GM13977 (cell line): ENCODE results near the gene ZNF681.
"Not testable (repeated sequence)": the region's sequence is repeated elsewhere in the genome, so short reads cannot be mapped to it uniquely, and the experiment has no call there.

Experiments used
- DNase-seq: peaks from one replicate; pipeline ENCODE4 v3.0.0; 2012; ENCODE audit warnings: low spot score
- in situ Hi-C: fragments of 300-500 bp; cut with MboI; formaldehyde crosslinking; loops from one replicate; pipeline ENCODE4 v1.12.0; 2022; ENCODE audit warnings: low sequenced_read_pairs, low pct_unique_long_range_greater_than_20kb, mixed read lengths, inconsistent platforms; ENCODE audit not compliant: unreplicated experiment
- TF ChIP-seq, protein P1 (sequence below): IDR thresholded peaks from 2 replicates; pipeline ENCODE4 v1.5.1; 2012; ENCODE audit warnings: mild to moderate bottlenecking, control low read depth; ENCODE audit not compliant: insufficient read depth; ENCODE audit errors: extremely low read depth, missing control alignments

ZNF681 gene

GRCh38 chr19:23762548-23762883 is 3.8 kb upstream of the ZNF681 start:
- TF ChIP-seq, protein P1, sequence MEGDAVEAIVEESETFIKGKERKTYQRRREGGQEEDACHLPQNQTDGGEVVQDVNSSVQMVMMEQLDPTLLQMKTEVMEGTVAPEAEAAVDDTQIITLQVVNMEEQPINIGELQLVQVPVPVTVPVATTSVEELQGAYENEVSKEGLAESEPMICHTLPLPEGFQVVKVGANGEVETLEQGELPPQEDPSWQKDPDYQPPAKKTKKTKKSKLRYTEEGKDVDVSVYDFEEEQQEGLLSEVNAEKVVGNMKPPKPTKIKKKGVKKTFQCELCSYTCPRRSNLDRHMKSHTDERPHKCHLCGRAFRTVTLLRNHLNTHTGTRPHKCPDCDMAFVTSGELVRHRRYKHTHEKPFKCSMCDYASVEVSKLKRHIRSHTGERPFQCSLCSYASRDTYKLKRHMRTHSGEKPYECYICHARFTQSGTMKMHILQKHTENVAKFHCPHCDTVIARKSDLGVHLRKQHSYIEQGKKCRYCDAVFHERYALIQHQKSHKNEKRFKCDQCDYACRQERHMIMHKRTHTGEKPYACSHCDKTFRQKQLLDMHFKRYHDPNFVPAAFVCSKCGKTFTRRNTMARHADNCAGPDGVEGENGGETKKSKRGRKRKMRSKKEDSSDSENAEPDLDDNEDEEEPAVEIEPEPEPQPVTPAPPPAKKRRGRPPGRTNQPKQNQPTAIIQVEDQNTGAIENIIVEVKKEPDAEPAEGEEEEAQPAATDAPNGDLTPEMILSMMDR, result no peak
- no peak for DNase-seq
- in situ Hi-C loops, result no loop called here

GRCh38 chr19:23760326-23760725 is 1.6 kb upstream of the ZNF681 start:
- DNase-seq, in situ Hi-C loops: not testable (repeated sequence)

DNA sequence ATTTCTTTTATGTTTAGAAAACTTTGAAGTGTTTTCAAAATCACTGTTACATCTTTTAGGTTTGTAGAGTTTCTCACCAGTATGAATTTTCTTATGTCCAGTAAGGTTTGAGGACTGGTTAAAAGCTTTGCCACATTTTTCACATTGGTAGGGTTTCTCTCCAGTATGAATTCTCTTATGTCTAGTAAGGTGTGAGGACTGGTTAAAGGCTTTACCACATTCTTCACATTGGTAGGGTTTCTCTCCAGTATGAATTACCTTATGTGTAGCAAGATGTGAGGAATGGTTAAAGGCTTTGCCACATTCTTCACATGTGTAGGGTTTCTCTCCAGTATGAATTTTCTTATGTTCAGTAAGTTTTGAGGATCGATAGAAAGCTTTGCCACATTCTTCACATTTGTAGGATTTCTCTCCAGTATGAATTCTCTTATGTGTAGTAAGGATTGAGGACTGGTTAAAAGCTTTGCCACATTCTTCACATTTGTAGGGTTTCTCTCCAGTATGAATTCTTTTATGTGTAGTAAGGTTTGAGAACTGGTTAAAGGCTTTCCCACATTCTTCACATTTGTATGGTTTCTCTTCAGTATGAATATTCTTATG is 15.0 kb downstream of the ZNF681 start:
- in situ Hi-C loops, DNase-seq: not testable (repeated sequence)

GRCh38 chr19:23730729-23731465 is 27.8 kb downstream of the ZNF681 start:
- DNase-seq, in situ Hi-C loops: not testable (repeated sequence)

DNA sequence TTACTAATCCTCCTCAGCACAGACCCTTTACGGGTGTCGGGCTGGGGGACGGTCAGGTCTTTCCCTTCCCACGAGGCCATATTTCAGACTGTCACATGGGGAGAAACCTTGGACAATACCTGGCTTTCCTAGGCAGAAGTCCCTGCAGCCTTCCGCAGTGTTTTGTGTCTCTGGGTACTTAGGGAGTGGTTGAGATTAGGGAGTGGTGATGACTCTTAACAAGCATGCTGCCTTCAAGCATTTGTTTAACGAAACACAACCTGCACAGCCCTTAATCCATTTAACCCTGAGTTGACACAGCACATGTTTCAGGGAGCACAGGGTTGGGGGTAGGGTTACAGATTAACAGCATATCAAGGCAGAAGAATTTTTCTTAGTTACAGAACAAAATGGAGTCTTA is 34.5 kb downstream of the ZNF681 start:
- DNase-seq, in situ Hi-C loops: not testable (repeated sequence)

GRCh38 chr19:23718802-23719201 is 39.9 kb downstream of the ZNF681 start:
- in situ Hi-C loops, result no loop called here
- TF ChIP-seq, protein P1, result no peak
- DNase-seq, result no peak

DNA sequence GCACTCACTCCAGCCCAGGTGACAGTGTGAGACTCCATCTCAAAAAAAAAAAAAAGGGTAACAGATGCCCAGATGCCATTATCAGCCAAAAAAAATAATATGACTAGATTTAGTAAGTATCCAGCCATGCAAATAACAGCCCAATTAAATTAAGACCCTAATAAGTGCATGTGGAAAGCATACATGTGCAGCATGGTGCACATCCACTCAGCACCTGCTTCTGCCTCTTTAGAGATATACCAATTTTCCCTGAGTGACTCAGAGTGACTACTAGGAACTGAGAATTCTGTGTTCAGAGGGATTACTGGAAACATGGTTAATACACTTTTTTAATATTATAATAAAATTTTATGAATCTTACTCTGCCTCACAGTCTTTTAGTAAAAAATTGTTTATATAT is 41.9 kb downstream of the ZNF681 start:
- DNase-seq, result no peak
- in situ Hi-C loops, result no loop called here
- TF ChIP-seq, protein P1, result no peak

DNA sequence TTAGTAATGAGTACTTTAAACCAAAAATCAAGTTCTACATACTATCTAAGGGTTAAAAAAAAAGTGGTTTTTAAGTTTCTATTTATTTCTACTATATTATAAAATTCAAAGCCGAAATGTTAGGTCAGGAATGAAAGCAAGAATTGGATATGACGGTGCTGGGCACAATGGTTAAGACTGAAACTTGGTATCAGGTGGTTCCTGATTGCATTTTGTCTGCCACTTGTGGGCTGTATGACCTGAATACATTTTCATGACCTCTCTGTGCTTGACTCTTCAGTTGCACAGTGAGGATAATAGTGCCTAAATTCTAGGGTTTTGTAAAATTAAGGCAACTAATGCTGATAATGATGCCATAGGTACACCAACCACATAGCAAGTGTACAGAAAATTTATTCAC is 49.3 kb downstream of the ZNF681 start:
- in situ Hi-C loops, result no loop called here
- TF ChIP-seq, protein P1, result no peak
- DNase-seq, result no peak

DNA sequence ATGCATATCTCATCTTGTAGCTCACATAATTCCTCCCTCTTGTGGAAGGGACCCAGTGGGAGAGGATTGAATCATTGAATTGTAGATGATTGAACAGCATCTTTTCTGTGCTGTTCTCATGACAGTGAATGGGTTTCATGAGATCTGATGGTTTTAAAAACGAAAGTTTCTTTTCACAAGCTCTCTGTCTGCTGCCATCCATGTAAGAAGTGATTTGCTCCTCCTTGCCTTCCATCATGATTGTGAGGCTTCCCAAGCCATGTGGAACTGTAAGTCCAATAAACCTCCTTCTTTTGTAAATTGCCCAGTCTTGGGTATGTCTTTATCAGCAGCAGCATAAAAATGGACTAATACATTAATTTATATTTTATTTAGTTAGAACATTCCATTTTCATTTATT is 52.0 kb downstream of the ZNF681 start:
- no peak for DNase-seq
- in situ Hi-C loops, result no loop called here
- TF ChIP-seq, protein P1, result no peak
